Glomerular endothelial cell (primary cell): ENCODE measurements around the gene CYP39A1. TPM values are rescaled to one million over a fixed set of nuclear protein-coding genes. Genes with fewer than 3 reads are reported as not detected.

ENCODE experiments used
- DNase-seq: peaks from one replicate; pipeline ENCODE4 v3.0.0-alpha.2; 2011; ENCODE audit warnings: low read depth, low spot score; ENCODE audit errors: extremely low read depth
- total RNA-seq: library from RNA; depleted of rRNA; stranded (reverse); fragments of >200 nt; gene quantifications from 2 replicates; pipeline ENCODE4 v1.2.3, GENCODE V29; 2015

CYP39A1 gene
- total RNA-seq, result 1.9 TPM in 1 of 2 replicates, not detected in the other

- DNase-seq, result no peak
Observed at GRCh38 chr6:46652603-46653438, at the start of gene CYP39A1, which contains the start of gene SLC25A27. Gene CYP39A1 (minus strand): TSS chr6:46652818. CDS start chr6:46652582, 236 bp downstream. Gene SLC25A27 (plus strand): TSS chr6:46652975. CDS start chr6:46653193, 218 bp downstream.

GRCh38 chr6:46699970-46700369 lies 47.4 kb upstream of the CYP39A1 start:
- DNase-seq, result no peak

GRCh38 chr6:46690911-46691451 lies 38.4 kb upstream of the CYP39A1 start:
- DNase-seq, result no peak

GRCh38 chr6:46690141-46690755 lies 37.6 kb upstream of the CYP39A1 start:
- no peak for DNase-seq

- no peak for DNase-seq
Observed at GRCh38 chr6:46689657-46690056, 37.0 kb upstream of the CYP39A1 start.

GRCh38 chr6:46688966-46689335 lies 36.3 kb upstream of the CYP39A1 start:
- no peak for DNase-seq

- DNase-seq, result no peak
Observed at GRCh38 chr6:46688117-46688965, 35.7 kb upstream of the CYP39A1 start.

GRCh38 chr6:46687619-46688097 lies 35.0 kb upstream of the CYP39A1 start, which contains the start of gene TDRD6:
Gene TDRD6 (plus strand): TSS chr6:46687885. CDS start chr6:46688129, 244 bp downstream.
- no peak for DNase-seq

- DNase-seq, result no peak
Observed at GRCh38 chr6:46684771-46685170, 32.2 kb upstream of the CYP39A1 start.

GRCh38 chr6:46677314-46677654 lies 24.7 kb upstream of the CYP39A1 start:
- DNase-seq, result no peak

- DNase-seq, result no peak
Observed at GRCh38 chr6:46676604-46677313, 24.1 kb upstream of the CYP39A1 start.

- no peak for DNase-seq
Observed at GRCh38 chr6:46674410-46674809, 21.8 kb upstream of the CYP39A1 start.

- no peak for DNase-seq
Observed at GRCh38 chr6:46667377-46667776, 14.8 kb upstream of the CYP39A1 start.

- no peak for DNase-seq
Observed at GRCh38 chr6:46661483-46661882, 8.9 kb upstream of the CYP39A1 start.

- DNase-seq, result no peak
Observed at GRCh38 chr6:46657642-46658041, 5.0 kb upstream of the CYP39A1 start.

GRCh38 chr6:46655803-46656202 lies 3.2 kb upstream of the CYP39A1 start:
- no peak for DNase-seq

GRCh38 chr6:46653439-46654195 lies 999 bp upstream of the CYP39A1 start:
- no peak for DNase-seq

- DNase-seq, result no peak
Observed at GRCh38 chr6:46652232-46652602, 401 bp downstream of the CYP39A1 start.

- no peak for DNase-seq
Observed at GRCh38 chr6:46651816-46652215, 802 bp downstream of the CYP39A1 start.
